Measurements from ENCODE around the gene PRPSAP2. TPM values are rescaled to one million over a fixed set of nuclear protein-coding genes. Genes with fewer than 3 reads are reported as not detected.

Gene PRPSAP2
- polyA plus RNA-seq, 1 donor from 2014 or later = 358 TPM

DNA sequence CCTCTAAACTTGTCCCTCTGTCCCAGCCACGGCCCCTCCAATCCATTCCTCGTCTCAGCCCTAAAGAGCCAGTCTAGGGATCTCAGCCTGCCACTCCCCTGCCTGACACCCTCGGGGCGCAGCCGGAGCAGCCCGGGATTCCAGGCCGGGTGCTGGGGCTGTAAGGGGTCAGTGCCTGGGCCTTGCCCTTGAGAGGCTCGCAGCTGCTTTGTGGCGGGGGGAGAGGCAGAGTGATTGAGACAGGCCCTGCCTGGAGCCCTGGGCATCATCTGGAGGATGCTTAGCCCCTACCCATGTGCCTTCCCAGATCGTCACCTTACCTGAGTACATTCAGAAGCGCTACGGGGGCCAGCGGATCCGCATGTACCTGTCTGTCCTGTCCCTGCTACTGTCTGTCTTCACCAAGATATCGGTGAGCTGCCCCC lies 102.3 kb downstream of the PRPSAP2 start:
- TF ChIP-seq RAD21 (conservative IDR thresholded peaks at IDR 0.05) (no peak), EP300 (conservative IDR thresholded peaks at IDR 0.05; ENCODE audit: poor library complexity, severe bottlenecking) (no peak), POLR2AphosphoS5 (IDR thresholded peaks at IDR 0.05) (no peak)
- H3K9ac ChIP-seq (ENCODE audit: low read length) = no peak overlapping the region
- no peaks in the 10 kb centered on the region for H3K9me2 ChIP-seq (ENCODE audit: insufficient read depth, low read length)
- no peak overlapping the region for H2AFZ ChIP-seq (ENCODE audit: low read depth, low read length)
- no peak overlapping the region for H3K4me3 ChIP-seq (ENCODE audit: low read length)
- H3K9me3 ChIP-seq (ENCODE audit: low read length) = no peaks in the 10 kb centered on the region
- no peaks in the 10 kb centered on the region for H3K36me3 ChIP-seq (ENCODE audit: insufficient read depth, low read length)
- H3K4me2 ChIP-seq (ENCODE audit: low read length) = no peak overlapping the region
- no peaks in the 10 kb centered on the region for H4K20me1 ChIP-seq (ENCODE audit: insufficient read depth)
- no peak overlapping the region for H3K27ac ChIP-seq (ENCODE audit: low read length)
- H3F3A ChIP-seq (ENCODE audit: insufficient read depth, low read length, poor library complexity, severe bottlenecking) = no peaks in the 10 kb centered on the region
- no peaks in the 10 kb centered on the region for H3K27me3 ChIP-seq (ENCODE audit: insufficient read depth, low read depth, low read length)
- no peaks in the 10 kb centered on the region for H3K79me2 ChIP-seq (replicated peaks; ENCODE audit: insufficient read depth, low read length)

DNA sequence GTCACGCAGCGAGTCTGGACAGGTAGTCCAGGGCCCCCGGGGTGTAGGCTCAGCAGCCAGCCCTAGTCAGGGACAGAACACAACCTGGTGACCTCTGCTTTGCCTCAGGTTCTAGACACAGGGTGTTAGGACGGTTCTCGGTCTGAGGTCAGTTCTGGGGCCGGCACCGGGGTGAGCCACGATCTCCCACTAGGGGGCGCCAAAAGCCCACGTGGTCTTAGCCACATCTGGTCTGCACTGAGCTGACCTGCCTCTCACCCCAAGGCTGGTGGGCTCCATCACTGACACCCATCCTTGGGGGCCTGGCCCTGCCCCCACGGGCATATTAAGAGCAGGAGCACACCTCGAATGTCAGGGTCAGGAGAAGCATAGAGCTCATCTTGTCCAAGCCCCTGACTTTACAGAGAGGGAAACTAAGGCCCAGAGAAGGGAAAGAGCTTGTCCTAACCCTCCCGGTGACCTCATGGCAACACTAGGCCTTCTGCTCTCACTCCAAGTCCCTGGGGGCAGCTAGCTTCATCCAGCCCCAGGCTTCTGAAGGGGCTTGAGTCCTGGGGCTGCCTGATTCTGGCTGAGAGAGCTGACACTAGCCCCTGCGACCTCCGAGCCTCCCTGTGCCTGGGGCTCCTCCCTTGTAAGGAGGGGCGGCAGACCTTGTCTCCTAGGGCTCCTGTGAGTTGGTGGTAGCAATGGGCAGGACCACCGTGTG lies 103.0 kb downstream of the PRPSAP2 start:
- H3K9ac ChIP-seq (ENCODE audit: low read length) = no peak overlapping the region
- no peaks in the 10 kb centered on the region for H3K9me3 ChIP-seq (ENCODE audit: low read length)
- TF ChIP-seq, protein P1, sequence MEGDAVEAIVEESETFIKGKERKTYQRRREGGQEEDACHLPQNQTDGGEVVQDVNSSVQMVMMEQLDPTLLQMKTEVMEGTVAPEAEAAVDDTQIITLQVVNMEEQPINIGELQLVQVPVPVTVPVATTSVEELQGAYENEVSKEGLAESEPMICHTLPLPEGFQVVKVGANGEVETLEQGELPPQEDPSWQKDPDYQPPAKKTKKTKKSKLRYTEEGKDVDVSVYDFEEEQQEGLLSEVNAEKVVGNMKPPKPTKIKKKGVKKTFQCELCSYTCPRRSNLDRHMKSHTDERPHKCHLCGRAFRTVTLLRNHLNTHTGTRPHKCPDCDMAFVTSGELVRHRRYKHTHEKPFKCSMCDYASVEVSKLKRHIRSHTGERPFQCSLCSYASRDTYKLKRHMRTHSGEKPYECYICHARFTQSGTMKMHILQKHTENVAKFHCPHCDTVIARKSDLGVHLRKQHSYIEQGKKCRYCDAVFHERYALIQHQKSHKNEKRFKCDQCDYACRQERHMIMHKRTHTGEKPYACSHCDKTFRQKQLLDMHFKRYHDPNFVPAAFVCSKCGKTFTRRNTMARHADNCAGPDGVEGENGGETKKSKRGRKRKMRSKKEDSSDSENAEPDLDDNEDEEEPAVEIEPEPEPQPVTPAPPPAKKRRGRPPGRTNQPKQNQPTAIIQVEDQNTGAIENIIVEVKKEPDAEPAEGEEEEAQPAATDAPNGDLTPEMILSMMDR (IDR thresholded peaks at IDR 0.05; ENCODE audit: poor library complexity, severe bottlenecking) = peak; percentile 32
- TF ChIP-seq RAD21 (conservative IDR thresholded peaks at IDR 0.05) = peak; percentile 10
- TF ChIP-seq SMC3 (conservative IDR thresholded peaks at IDR 0.05; ENCODE audit: poor library complexity) = no peak
- H3K79me2 ChIP-seq (replicated peaks; ENCODE audit: insufficient read depth, low read length) = no peaks in the 10 kb centered on the region
- H3K9me2 ChIP-seq (ENCODE audit: insufficient read depth, low read length) = no peaks in the 10 kb centered on the region
- H3K4me3 ChIP-seq (ENCODE audit: low read length) = no peak overlapping the region
- no peaks in the 10 kb centered on the region for H3K27me3 ChIP-seq (ENCODE audit: insufficient read depth, low read depth, low read length)
- no peaks in the 10 kb centered on the region for H3F3A ChIP-seq (ENCODE audit: insufficient read depth, low read length, poor library complexity, severe bottlenecking)
- H3K4me2 ChIP-seq (ENCODE audit: low read length) = no peak overlapping the region
- no peak overlapping the region for H2AFZ ChIP-seq (ENCODE audit: low read depth, low read length)
- no peak overlapping the region for H3K27ac ChIP-seq (ENCODE audit: low read length)
- H3K36me3 ChIP-seq (ENCODE audit: insufficient read depth, low read length) = no peaks in the 10 kb centered on the region
- no peaks in the 10 kb centered on the region for H4K20me1 ChIP-seq (ENCODE audit: insufficient read depth)

DNA sequence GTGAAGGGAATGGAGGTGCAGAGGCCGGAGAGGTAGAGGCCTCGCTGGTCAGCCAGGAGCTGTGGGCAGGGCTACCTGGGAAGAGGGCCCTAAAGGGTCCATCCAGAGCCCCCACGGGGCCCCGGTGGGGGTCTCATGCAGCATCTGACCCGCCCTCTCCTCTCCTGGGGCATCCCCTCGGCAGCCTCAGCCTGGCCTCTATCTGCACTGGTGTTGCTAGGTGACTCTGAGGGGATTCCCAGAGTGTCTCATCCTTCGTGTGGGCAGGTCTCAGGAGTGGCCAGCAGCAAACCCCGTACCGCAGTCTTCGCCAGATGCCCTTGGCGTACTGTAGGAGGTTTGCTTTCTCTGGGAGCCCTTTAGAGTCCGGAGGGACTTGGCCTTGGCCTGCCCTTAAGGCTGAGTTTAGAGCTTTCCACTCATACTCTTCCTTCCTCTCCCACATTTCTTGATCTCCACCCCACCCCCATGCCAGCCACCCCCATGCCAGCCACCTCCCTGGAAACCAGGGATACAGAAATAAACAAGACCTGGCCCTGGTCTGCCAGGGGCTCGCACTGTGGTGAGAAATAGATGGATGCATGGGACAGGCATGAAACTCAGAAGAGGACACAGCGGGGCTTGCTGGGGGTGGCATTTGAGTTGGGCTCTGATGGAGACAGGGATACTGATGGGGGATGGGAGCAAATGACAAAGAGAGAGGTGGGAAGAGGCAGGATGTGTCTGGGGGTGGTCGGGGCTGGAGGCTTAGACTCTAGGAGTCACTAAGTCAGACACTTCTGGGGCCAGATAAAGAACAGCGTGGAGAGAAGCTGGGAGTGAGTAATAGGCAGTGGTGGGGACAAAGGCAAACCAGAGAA lies 103.9 kb downstream of the PRPSAP2 start:
- Histone ChIP-seq H3K9me2 (ENCODE audit: insufficient read depth, low read length) (no peaks in the 10 kb centered on the region), H3F3A (ENCODE audit: insufficient read depth, low read length, poor library complexity, severe bottlenecking) (no peaks in the 10 kb centered on the region), H2AFZ (ENCODE audit: low read depth, low read length) (no peak overlapping the region), H3K9ac (ENCODE audit: low read length) (no peak overlapping the region), H3K9me3 (ENCODE audit: low read length) (no peaks in the 10 kb centered on the region), H3K36me3 (ENCODE audit: insufficient read depth, low read length) (no peaks in the 10 kb centered on the region), H4K20me1 (ENCODE audit: insufficient read depth) (no peaks in the 10 kb centered on the region), H3K4me2 (ENCODE audit: low read length) (no peak overlapping the region), H3K27ac (ENCODE audit: low read length) (no peak overlapping the region), H3K79me2 (replicated peaks; ENCODE audit: insufficient read depth, low read length) (no peaks in the 10 kb centered on the region), H3K27me3 (ENCODE audit: insufficient read depth, low read depth, low read length) (no peaks in the 10 kb centered on the region), H3K4me3 (ENCODE audit: low read length) (no peak overlapping the region)
- TF ChIP-seq EP300 (conservative IDR thresholded peaks at IDR 0.05; ENCODE audit: poor library complexity, severe bottlenecking) (no peak), EZH2 (IDR thresholded peaks at IDR 0.05; ENCODE audit: borderline replicate concordance, insufficient read depth, low read length, poor library complexity, severe bottlenecking) (no peak), MXI1 (conservative IDR thresholded peaks at IDR 0.05; ENCODE audit: poor library complexity, severe bottlenecking) (no peak), SMC3 (conservative IDR thresholded peaks at IDR 0.05; ENCODE audit: poor library complexity) (no peak)

All from neural cell (in vitro differentiated cells).